Head of caudate nucleus (tissue), 42 donors: ENCODE results near the gene ZNF185.
"Not testable (repeated sequence)": the region's sequence is repeated elsewhere in the genome, so short reads cannot be mapped to it uniquely, and the experiment has no call there.

ENCODE experiments used
- DNase-seq, 42 donors: peaks; one replicate each; pipeline versions ENCODE4 v3.0.0 to v3.0.0-alpha.2; 2020 to 2021; ENCODE audit warnings: mixed read lengths in 7 of 42
- intact Hi-C: fragments of 100-400 bp; cut with DNase I; formaldehyde crosslinking; loops from one replicate; pipeline ENCODE4 v1.15.0; 2022

Gene ZNF185

DNA sequence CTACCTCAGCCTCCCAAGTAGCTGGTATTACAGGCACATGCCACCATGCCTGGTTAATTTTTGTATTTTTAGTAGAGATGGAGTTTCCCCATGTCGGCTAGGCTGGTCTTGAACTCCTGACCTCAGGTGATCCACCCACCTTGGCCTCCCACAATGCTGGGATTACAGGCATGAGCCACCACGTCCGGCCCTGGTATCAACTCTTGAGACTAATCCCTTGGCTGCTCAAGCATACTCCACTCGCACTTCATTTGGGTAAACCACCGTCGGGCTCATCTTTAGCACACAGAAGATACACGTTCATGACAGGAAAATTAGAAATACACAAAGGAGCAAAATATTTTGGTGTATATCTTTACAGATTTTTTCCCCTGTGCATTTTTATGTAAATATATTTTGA, 12.2 kb downstream of the ZNF185 start:
- intact Hi-C loops, DNase-seq: not testable (repeated sequence)

DNA sequence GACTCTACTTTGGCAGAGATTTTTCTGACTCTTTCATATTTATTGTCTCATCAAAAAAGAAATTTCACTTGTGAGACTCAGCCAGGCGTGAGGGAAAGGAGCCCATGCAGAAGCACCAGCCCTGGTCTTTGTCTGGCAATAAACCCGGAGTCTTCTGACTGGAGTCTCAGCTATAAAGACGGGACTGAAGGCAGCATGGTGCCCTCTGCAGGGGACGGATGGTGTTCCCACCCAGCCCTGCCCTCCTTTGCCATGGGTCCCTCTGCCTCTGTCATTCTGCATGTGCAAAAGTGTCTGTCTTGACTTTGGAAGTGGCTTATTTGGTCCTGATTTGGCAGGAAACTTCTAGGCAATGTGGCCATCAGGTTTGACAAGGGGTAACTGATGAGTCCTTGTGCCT, 14.2 kb downstream of the ZNF185 start:
- intact Hi-C loops = no loop called here
- DNase-seq = no peak

DNA sequence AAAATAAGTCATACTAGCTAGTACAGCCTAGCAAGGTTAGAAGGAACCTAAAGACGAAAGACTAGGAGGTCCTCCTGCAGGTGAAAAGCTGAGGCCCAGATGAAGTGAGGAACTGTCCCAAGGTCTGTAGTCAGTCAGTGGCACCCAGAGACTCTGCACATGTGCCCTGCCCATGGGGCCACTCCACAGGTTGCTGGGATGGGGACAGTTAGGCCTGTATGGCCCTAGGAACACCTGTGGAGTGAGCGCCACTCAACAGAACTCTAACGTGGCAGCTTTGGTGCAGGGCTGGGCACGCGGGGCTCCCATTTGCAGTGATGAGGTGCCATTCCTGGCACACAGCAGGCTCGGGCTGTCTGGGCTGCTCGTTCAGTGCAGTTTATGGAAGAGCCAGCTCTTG, 14.8 kb downstream of the ZNF185 start:
- intact Hi-C loops = no loop called here
- DNase-seq = no peak

DNA sequence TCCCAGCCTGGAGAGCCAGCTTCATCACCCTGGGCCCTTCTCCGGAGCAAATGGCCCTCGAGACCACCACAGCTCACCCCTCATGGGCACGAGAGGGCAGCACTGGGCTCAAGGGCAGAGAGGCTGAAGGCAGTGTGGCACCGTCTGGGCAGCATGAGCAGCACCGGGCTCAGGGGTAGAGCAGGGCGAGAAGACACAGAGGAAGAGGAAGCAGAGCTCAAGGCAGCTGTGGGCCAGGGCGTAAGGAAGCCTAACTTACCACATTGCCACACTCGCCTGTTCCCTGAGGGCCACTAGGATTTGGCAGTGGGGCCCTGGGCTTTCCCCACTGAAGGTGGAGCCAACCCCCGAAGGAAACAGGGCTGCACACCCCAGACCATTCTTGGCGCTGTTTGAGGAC, 15.5 kb downstream of the ZNF185 start:
- DNase-seq = no peak
- intact Hi-C loops = no loop called here

DNA sequence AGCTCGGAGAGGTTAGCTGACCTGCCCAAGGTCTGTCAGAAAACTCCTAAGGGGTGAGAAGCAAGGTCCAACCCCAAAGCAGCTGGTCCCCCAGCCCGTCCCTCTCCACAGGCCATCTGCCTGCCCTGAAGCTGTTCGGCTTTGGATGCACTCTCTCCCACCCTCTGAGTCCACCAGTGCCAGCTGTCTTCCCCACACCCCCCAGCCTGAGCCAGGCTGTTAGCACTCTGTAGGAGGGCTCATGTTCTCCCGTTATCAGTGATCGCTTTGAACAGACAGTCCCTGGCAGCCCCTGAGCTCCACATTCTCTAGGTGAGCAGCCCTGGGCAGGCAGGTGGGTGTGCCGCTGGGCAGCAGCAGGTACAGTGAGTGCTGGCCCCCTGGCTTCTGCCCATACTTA, 16.0 kb downstream of the ZNF185 start:
- DNase-seq = no peak
- intact Hi-C loops = no loop called here

DNA sequence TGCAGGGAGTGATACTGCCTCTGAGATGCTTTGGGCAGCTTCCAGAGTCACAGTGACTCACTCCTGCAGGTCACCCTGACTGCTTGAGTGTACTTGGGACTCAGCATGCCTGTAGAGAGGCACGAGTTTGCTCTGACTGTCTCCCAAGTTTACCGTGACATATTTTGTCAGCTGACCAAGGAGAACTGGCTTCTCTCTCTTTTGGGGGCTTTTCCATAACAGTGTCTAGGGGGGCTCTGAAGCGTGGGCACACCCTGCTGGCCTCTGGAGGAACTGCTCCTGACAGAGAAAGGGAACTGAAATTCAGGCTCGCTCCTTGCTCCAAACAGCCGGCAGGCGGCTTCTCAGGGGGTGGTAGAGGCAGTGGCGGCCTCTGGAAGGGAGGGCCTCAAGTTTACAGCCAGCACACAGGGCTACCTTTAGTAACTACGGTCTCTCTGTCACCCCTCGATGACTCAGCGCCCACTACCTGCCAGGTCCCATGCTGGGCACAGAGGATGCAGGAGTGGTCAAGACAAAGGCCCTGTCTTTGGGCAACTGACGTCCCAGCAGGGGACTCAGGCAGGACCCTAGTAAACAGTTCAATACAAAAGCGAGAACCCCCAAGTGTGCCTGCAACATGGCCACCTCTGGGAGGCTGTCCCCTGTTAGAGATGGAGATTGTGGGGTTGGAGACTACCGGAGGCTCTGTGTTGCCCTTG, 17.8 kb downstream of the ZNF185 start:
- DNase-seq = peak in 7 of 42 donors; percentile 17 to 50 (median 24)
- intact Hi-C loops = no loop called here

DNA sequence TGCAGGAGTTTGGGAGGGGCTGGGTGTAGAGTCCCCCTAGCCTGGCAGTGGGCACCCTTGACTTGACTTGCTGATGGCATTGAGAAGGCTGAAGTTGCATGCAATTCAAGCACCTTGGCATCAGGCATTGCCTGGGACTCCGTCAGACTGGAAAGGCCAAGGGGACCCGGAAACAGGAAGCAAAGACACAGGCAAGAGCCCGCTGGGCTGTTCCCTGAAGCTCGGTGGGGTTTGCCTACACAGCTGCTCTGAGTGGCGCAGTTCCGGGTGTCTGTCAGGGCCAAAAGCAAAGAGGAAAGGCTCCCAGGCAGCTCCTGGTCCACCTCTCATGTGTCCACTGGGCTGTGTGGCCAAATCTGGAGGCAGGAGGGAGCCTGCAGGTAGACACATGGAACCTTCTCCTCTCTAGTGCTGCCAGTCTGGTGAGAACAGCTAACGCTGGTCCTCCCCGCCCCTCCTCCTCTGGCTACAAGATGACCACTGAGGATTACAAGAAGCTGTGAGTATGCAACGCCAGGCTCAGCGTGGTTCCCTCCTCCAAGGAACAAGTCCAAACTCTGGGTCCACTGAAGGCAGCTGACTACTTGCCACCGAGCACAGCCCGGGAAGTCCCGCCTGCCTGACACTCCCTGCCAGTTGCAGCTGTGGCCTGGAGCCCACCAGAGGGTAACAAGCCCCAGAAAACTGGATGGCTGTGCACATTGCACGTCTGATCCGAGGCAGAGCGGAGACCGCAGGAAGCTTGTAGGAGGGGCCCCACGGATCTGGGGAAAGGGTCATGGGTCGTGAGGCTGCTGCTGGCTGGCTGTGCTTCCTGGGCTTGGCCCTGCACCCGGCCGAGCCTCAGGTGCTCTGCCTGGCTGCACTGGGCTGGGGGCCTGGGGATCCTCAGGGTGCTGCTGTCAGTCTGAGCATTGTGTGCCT, 20.1 kb downstream of the ZNF185 start:
- peak in 6 of 42 donors; percentile 14 to 54 (median 26) for DNase-seq
- intact Hi-C loops = no loop called here

DNA sequence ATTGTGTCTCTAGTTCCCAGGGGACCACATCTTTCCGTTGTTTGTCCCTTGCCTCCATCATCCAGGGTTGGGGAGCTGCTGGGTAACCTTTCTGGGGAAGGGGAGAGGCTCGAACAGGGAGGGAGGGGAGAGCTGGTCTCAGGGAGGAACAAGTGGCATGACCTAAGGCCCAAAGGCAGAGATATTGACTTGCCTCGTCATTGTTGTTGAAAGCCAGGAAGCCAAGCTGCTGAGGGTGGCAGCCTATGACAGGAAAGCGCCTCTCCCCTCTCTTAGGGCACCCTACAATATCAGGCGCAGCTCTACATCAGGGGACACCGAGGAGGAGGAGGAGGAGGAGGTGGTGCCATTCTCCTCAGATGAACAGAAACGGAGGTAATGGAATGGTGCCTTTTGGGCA, 20.8 kb downstream of the ZNF185 start:
- DNase-seq = no peak
- intact Hi-C loops = no loop called here

DNA sequence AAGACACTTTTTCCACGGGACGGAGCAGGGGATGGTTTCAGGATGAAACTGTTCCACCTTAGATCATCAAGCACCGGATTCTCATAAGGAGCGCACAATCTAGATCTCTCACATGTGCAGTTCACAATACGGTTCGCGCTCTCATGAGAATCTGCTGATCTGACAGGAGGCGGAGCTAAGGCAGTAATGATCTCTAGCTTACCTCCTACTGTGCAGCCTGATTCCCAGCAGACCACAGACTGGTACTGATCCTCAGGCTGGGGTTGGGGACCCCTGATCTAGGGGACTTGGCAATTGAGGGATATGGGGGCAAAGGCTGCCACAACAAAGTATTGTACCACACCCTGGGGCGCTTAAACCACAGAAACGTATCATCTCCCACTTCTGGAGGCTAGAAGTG, 25.7 kb downstream of the ZNF185 start:
- intact Hi-C loops = no loop called here
- DNase-seq = no peak

DNA sequence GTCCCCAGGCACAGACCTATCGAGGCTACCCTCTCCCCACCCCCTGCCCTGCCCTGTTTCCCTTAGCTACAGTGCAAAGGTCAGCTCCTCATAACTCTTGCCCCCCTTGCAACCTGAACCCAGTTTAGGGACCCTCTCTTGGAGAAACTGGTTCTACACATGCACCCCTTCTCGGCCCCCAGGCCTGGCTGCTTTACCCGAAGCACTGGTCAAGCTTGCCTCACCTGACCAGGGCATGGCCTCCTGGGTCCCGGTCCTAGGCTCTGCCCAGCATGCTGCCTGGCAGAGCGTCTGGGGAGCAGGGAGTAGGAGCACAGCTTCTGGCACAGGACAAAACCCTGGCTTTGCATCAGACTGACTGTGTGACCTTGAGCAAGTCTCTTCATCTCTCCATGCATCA, 28.0 kb downstream of the ZNF185 start:
- intact Hi-C loops = no loop called here
- no peak for DNase-seq

DNA sequence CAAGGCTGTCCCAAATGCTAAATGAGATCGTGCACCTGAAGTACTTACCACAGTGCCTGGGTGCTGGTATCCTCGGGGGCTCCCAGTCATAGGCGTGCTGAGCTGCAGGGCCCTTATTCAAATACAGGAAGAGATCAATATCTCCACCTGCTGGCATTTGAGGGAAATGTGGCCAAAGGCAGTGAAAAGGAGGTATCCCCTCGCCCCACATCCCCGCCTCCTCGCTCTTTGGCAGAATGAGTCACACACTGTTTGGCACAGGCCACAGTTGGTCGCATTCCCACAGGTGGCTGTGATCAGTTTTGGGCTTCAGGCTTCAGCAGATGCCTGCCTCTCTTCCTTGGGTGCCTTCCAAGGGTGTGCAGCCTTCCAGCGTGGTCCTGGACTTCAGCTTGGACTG, 28.4 kb downstream of the ZNF185 start:
- intact Hi-C loops = no loop called here
- peak in 39 of 42 donors; percentile 22 to 82 (median 51) for DNase-seq

DNA sequence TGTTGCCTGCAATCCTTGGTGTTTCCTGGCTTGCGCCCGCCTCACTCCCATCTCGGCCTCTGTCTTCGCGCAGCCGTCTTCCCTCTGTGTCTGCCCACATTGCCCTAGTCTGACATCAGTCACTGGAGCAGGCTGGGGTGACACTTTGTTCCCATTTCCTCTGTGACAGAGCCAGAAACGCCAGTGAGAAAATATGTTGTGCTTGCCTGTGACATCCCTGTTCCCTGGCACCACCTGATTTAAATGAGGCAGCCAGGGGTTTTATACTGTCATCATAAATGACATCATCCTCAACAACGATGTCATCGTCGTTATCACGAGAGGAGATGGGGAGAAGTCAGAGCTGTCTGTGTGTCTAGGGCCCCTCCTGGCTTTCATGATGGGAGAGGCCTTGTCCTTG, 29.1 kb downstream of the ZNF185 start:
- DNase-seq = peak in 38 of 42 donors; percentile 25 to 78 (median 52)
- intact Hi-C loops = no loop called here

DNA sequence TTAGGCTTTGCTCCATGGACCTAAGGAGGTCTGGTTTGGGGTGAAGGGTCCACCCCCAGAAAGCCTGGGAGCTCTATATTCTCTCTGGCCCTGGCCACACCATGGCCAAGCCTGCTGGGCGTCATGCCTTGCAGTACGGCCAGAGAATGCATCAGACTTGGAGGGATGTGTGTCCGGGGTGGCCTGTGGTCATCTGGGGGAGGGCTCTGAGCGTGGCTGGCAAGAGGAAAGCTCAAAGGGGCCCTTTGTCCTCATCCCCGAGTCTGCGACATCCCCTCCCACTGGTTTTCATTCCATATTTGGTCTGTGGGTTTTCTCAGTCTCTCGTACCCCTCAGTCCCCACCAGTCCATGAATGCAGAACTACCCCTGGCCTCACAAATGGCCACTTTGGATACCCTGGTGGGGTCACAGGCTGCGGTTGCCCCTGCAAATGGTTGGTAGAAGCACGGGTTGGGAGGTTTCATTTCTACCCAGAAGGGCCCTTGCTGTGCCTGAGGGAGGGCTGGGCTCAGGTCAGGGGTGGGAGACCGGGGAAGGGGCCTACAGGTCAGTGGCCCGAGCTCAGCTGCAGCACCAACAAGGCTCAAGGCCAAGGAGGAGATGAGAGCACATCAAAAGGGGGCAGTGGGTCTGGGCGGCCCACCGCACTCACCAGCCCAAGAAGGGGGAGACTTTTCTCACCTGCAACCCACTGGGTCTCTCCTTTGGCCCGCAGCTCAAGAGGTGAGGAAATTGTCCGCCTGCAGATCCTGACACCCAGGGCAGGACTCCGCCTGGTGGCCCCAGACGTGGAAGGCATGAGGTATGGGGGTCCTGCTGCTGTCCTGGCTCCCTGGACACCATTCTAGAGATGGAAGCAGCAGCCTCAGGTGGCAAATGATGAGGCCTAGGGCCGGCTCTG, 30.2 kb downstream of the ZNF185 start:
- peak in 35 of 42 donors; percentile 33 to 83 (median 57) for DNase-seq
- intact Hi-C loops = no loop called here

DNA sequence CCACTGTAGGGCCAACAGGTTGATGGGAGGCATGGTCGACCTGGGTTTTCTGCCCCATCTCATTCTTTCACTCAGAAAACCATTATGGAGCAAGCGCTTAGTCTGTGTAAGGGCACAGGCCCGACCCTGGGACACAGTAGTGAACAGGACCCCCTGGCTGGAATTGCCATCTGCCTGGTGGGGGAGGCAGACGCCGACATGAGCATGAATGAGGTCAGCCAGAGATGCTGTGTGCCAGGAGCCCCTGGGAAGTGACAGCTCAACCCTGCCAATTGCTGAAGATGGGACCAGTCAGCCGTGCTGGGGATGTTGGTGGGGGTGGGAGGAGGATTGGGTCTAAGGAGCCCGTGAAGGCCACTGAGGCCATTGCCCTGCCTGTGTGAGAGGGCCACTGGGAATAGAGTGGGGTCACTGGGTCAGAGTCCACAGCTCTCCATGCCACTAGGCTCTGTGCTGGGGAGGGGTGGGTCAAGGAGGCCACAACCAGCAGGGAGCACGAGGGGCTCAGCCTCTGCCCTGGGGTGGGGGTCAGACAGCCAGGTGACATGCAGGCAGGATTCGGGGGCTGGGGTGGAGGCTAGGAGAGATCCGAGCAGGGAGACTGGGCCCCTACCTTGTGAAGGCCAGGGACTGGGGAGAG, 31.0 kb downstream of the ZNF185 start:
- intact Hi-C loops = no loop called here
- no peak for DNase-seq

DNA sequence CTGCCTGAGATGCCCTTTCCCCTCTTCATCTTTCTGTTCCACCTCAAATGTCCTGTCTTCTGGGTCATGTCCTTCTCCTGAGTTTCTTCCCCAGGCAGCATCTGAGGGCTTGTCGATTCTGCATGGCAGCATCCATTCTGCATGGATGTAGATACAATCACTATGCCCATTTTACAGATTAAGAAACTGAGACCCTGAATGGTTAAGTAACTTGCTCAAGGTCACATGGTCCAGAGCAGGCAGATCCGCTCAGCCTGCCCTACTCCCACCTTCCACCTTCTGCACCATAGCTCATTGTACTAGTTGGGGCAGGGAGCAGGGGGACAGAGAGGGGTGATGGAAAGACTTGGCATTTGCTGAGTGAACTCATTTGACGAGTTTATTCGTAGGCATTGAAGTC, 32.0 kb downstream of the ZNF185 start:
- no peak for DNase-seq

DNA sequence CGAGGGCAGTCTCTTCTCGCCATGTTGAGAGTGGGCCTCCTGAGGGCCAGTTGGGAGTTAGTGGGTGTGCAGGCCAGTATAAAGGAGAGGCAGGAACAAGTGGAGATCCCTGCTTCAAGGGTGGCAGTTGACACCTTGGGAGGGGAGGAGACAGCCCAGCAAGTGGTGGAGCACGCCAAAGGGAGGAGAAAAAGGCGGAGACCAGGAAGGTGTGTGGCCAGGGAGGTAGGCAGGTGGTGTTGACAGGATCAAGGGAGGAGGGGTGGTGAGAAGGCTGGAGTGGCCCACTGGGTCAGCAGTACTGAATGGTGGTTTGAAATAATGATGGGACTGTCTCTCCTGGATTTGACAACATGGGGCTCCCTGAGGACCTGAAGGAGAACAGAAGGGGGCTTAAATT, 32.6 kb downstream of the ZNF185 start:
- DNase-seq = no peak
- intact Hi-C loops = no loop called here

More for the DNA sequence above, 32.0 kb downstream of the ZNF185 start:
- intact Hi-C loops = no loop called here

DNA sequence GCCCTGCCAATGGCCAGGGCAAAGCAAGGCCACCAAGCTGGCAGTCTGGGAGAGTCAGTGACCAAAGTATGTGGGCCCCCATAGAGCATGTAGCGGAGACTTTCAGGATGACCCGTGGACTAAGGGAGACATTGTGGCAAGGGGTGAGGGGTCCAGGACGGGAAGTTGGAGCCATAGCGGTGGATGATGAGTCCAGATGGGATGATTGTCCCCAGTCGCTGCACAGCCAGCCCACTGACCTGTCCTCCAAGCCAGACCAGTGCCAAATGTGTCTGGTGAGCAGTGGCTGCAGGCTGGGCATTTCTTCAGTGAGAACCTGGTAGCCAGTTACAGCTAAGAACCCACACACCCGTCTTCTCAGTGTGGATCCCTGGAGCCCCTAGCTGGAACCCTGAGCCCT, 34.3 kb downstream of the ZNF185 start:
- DNase-seq = peak in 2 of 42 donors; percentile 5 to 17
- intact Hi-C loops = no loop called here

DNA sequence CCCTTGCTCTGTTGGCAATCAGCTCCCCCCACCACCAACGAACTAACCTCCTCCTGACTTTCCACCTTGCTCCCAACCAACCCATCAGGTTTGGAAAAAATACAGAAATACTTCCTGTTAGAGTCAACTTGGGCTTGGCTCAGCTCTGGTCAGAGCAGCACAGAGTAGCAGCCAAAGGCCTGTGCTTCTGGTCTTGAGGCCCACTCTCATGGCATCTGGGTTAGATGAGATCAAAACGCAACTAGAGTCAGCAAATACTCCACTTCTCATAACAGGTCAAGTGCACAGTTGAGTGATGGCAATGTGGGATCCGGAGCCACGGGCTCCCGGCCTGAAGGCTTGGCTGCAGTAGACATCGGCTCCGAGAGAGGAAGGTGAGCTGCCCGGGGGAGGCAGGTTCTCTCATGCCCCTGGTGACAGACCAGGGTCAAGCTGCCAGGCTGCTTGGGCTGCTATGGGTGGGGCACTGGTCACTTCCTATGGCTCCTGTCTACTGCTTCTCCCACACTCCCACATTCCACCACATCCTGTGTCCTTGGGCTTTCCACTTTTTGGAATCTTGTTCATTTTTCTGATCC, 34.8 kb downstream of the ZNF185 start:
- peak in 2 of 42 donors; percentile 8 to 16 for DNase-seq
- intact Hi-C loops = no loop called here

DNA sequence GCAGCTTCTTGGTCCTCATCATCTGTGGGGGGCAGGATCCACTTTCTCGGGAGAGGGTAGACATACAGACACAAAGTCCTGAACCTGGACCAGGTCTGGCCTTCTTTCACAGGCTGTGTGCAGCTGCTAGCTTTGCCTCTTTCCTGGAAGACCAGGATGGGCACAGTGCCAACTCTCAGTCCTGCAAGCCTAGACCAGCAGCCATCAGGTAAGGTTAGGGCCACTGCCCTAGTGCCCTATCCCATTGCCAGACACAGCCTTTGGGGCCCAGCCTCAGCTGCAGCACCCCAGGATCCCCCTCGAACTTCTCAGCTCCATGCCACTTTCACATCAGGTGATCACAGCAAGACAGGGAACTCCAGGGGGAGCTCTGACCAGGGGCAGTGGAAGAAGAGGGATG, 38.4 kb downstream of the ZNF185 start:
- peak in 2 of 42 donors; percentile 17 to 28 for DNase-seq
- intact Hi-C loops = no loop called here
